ENCODE results near the gene CTNNA3.

CTNNA3 gene

GRCh38 chr10:67665491-67665890 lies 30.5 kb downstream of the CTNNA3 start:
- DNase-seq (ENCODE audit: low read depth) = no peak

- DNase-seq (ENCODE audit: low read depth) = no peak
These were observed 31.1 kb downstream of the CTNNA3 start for GRCh38 chr10:67664942-67665341.

- no peak for DNase-seq (ENCODE audit: low read depth)
These were observed 32.4 kb downstream of the CTNNA3 start for GRCh38 chr10:67663449-67664087.

GRCh38 chr10:67662415-67662814 lies 33.6 kb downstream of the CTNNA3 start:
- no peak for DNase-seq (ENCODE audit: low read depth)

GRCh38 chr10:67659497-67659896 lies 36.5 kb downstream of the CTNNA3 start:
- no peak for DNase-seq (ENCODE audit: low read depth)

- DNase-seq (ENCODE audit: low read depth) = no peak
These were observed 38.2 kb downstream of the CTNNA3 start for GRCh38 chr10:67657775-67658174.

- no peak for DNase-seq (ENCODE audit: low read depth)
These were observed 45.4 kb downstream of the CTNNA3 start for GRCh38 chr10:67650558-67650957.

- DNase-seq (ENCODE audit: low read depth) = no peak
These were observed 47.3 kb downstream of the CTNNA3 start for GRCh38 chr10:67648613-67649229.

- no peak for DNase-seq (ENCODE audit: low read depth)
These were observed 65.1 kb downstream of the CTNNA3 start for GRCh38 chr10:67630904-67631303.

- DNase-seq (ENCODE audit: low read depth) = no peak
These were observed 66.5 kb downstream of the CTNNA3 start for GRCh38 chr10:67629461-67629971.

- no peak for DNase-seq (ENCODE audit: low read depth)
These were observed 73.0 kb downstream of the CTNNA3 start for GRCh38 chr10:67622984-67623383.

GRCh38 chr10:67622511-67622910 lies 73.5 kb downstream of the CTNNA3 start:
- no peak for DNase-seq (ENCODE audit: low read depth)

GRCh38 chr10:67621834-67622233 lies 74.2 kb downstream of the CTNNA3 start:
- DNase-seq (ENCODE audit: low read depth) = no peak

- DNase-seq (ENCODE audit: low read depth) = no peak
These were observed 77.9 kb downstream of the CTNNA3 start for GRCh38 chr10:67618116-67618515.

GRCh38 chr10:67612577-67613537 lies 83.1 kb downstream of the CTNNA3 start:
- DNase-seq (ENCODE audit: low read depth) = peak; percentile 0

GRCh38 chr10:67612176-67612575 lies 83.8 kb downstream of the CTNNA3 start:
- DNase-seq (ENCODE audit: low read depth) = no peak

- DNase-seq (ENCODE audit: low read depth) = peak; percentile 3
These were observed 85.8 kb downstream of the CTNNA3 start for GRCh38 chr10:67609996-67610793.

- no peak for DNase-seq (ENCODE audit: low read depth)
These were observed 88.0 kb downstream of the CTNNA3 start for GRCh38 chr10:67608001-67608400.

GRCh38 chr10:67607472-67607871 lies 88.5 kb downstream of the CTNNA3 start:
- no peak for DNase-seq (ENCODE audit: low read depth)

- peak; percentile 11 for DNase-seq (ENCODE audit: low read depth)
These were observed 89.4 kb downstream of the CTNNA3 start for GRCh38 chr10:67606572-67606971.

- DNase-seq (ENCODE audit: low read depth) = no peak
These were observed 92.3 kb downstream of the CTNNA3 start for GRCh38 chr10:67603701-67604100.

GRCh38 chr10:67603086-67603485 lies 92.9 kb downstream of the CTNNA3 start:
- no peak for DNase-seq (ENCODE audit: low read depth)
